Esophagus squamous epithelium (tissue), 5 donors: ENCODE measurements around the gene FHOD3. TPM values are rescaled to one million over a fixed set of nuclear protein-coding genes. Genes with fewer than 3 reads are reported as not detected.

Experiments
- DNase-seq: peaks from one replicate; lab custom pipeline; 2025; lab: John Stamatoyannopoulos, UW
- H3K27ac ChIP-seq, 4 donors: fragments of 200-600 bp; sonication (generic); one replicate each; pipeline ENCODE4 v1.5.1; 2016 to 2019; ENCODE audit warnings: mild to moderate bottlenecking in 1 of 4
- H3K27me3 ChIP-seq, 4 donors: fragments of 200-600 bp; sonication (generic); 1 replicate in 3 of 4; 2 replicates in 1 of 4; pipeline versions ENCODE4 v1.5.1 to v1.6.0; 2017 to 2021; ENCODE audit warnings: antibody characterized with exemption in 1 of 4
- H3K36me3 ChIP-seq, 3 donors: fragments of 200-600 bp; sonication (generic); one replicate each; pipeline ENCODE4 v1.5.1; 2016 to 2019
- H3K4me1 ChIP-seq, 3 donors: fragments of 200-600 bp; sonication (generic); one replicate each; pipeline ENCODE4 v1.5.1; 2017 to 2019
- H3K4me3 ChIP-seq, 4 donors: fragments of 200-600 bp; sonication (generic); 1 replicate in 3 of 4; 2 replicates in 1 of 4; pipeline ENCODE4 v1.5.1; 2016 to 2019; ENCODE audit warnings: mild to moderate bottlenecking in 2 of 4, moderate library complexity in 1 of 4
- H3K9me3 ChIP-seq, 3 donors: fragments of 200-600 bp; sonication (generic); one replicate each; pipeline ENCODE4 v1.5.1; 2016 to 2019
- POLR2A ChIP-seq, 4 donors: fragments of 450-650 bp; IDR thresholded peaks; one replicate each; pipeline ENCODE4 v1.6.1; 2017; ENCODE audit warnings: antibody characterized with exemption in 4 of 4, mild to moderate bottlenecking in 4 of 4, moderate library complexity in 3 of 4
- WGBS, 2 donors: methylation state at CpG; one replicate each; pipeline ENCODE4 v1.1.5; 2018; 5-methylcytosine and 5-hydroxymethylcytosine counted together
- intact Hi-C: fragments of 100-400 bp; cut with DNase I; formaldehyde crosslinking; loops from one replicate; pipeline ENCODE4 v1.15.0; 2022
- total RNA-seq, 4 donors: library from RNA; depleted of rRNA; stranded (reverse); fragments of >200 nt; gene quantifications; one replicate each; pipeline ENCODE4 v1.1.0, GENCODE V29; 2016
- TF ChIP-seq, protein P1 (sequence below), 6 experiments: fragments of 450-650 bp in 4 of 6; fragments of 200-600 bp in 2 of 6; sonication (generic) in 2 of 6; IDR thresholded peaks; one replicate each; pipeline ENCODE4 v1.5.1; 2016 to 2019; ENCODE audit warnings: antibody characterized with exemption in 6 of 6, mild to moderate bottlenecking in 4 of 6, moderate library complexity in 4 of 6
- donor health status: DM: yes; HTN: yes; CAD: no.

The FHOD3 gene
- total RNA-seq, 4 donors from 2014 or later: 3.1 to 29.6 (median 5.7) TPM

DNA sequence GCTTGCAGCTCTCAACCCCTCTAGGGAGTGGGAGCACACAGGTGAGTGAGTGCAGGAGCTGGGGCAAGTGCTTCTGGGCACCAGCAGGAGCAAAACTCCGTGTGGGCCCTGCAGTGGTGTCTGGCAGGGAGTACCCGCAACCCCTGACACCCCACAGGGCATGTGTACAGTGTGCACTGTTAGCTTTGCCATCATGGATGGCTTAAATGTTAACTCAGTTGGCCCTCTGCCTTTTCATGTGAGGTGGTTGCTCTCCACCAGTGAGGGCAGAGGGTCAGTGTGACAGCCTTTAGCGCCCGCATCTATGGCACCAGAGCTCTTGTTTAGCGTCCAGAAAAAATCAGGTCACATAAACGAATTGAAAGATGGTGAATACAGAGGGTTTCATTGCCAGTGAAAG, 438.6 kb downstream of the FHOD3 start:
- H3K27me3 ChIP-seq: no peaks in the 10 kb centered on the region
- no peak overlapping the region for H3K27ac ChIP-seq
- no peak for TF ChIP-seq POLR2A (IDR thresholded peaks at IDR 0.05)
- TF ChIP-seq, protein P1, sequence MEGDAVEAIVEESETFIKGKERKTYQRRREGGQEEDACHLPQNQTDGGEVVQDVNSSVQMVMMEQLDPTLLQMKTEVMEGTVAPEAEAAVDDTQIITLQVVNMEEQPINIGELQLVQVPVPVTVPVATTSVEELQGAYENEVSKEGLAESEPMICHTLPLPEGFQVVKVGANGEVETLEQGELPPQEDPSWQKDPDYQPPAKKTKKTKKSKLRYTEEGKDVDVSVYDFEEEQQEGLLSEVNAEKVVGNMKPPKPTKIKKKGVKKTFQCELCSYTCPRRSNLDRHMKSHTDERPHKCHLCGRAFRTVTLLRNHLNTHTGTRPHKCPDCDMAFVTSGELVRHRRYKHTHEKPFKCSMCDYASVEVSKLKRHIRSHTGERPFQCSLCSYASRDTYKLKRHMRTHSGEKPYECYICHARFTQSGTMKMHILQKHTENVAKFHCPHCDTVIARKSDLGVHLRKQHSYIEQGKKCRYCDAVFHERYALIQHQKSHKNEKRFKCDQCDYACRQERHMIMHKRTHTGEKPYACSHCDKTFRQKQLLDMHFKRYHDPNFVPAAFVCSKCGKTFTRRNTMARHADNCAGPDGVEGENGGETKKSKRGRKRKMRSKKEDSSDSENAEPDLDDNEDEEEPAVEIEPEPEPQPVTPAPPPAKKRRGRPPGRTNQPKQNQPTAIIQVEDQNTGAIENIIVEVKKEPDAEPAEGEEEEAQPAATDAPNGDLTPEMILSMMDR (IDR thresholded peaks at IDR 0.05): no peak
- H3K9me3 ChIP-seq: no peaks in the 10 kb centered on the region
- H3K4me3 ChIP-seq: no peak overlapping the region
- H3K36me3 ChIP-seq: peaks cover 0 to 13% (median 0%) of the 10 kb centered on the region in 3 donors
- 50 to 95% methylated on average over 1 to 4 of the region's 6 CpGs for WGBS, 2 donors
- peaks cover 0 to 7% (median 0%) of the 10 kb centered on the region in 3 donors for H3K4me1 ChIP-seq
- DNase-seq: no peak
- intact Hi-C loops: no loop called here

DNA sequence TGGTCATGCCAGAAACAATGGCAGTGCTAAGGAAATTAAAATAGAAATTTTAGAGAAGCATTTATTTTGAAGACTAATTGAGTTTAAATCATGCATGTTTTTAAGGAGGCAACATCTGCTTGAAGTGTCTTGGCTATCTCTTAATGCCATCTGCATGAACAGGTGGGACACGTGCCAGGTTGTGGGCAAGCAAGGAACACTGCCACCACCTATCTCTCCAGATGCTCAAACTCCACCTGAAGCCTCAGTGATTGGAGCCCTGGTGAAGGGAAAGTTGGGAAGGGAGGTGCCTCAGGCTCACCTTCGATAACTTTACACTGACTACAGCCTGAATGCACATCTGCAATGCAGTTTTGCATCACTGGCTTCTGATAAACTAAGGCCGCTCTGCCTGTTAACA, 439.8 kb downstream of the FHOD3 start:
- Histone ChIP-seq H3K27me3 (no peaks in the 10 kb centered on the region), H3K36me3 (peaks cover 0 to 19% (median 0%) of the 10 kb centered on the region in 3 donors), H3K4me3 (no peak overlapping the region), H3K4me1 (peaks cover 0 to under 1% (median 0%) of the 10 kb centered on the region in 3 donors), H3K27ac (no peak overlapping the region), H3K9me3 (no peaks in the 10 kb centered on the region)
- intact Hi-C loops: no loop called here
- TF ChIP-seq, protein P1 (IDR thresholded peaks at IDR 0.05): no peak
- TF ChIP-seq POLR2A (IDR thresholded peaks at IDR 0.05): no peak
- DNase-seq: no peak
- 86 to 95% methylated on average over 3 of the region's 3 CpGs for WGBS, 2 donors

DNA sequence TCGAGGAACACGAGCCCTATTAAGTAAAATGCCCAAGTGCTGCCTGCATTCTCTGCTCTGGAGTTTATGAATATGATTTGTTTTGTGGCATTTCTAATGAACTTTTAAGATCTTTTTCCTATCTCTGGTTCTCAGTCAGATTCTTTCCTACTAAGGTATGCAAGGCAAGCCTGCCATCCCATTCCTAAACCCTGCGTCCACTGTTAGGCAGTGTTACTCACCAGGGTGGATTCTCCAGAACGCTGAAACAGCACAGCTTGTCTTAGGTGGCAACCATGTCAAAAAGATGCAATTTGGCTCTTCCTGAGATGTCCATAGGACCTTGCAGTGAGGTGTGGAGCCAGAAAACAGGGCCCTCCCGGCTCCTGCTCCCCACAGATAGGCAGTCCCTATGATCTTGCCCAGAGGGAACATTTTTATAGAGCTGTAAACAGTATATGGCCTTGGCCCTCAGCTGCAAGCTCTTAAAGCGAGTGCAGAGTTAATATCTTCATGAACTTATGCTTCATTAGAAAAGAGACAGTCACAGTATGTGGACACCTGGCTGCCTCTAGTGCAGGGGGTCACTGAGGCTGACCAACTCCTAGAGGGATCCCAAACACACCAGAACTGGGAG, 446.9 kb downstream of the FHOD3 start:
- no peak for TF ChIP-seq POLR2A (IDR thresholded peaks at IDR 0.05)
- TF ChIP-seq, protein P1 (IDR thresholded peaks at IDR 0.05): no peak
- Histone ChIP-seq H3K36me3 (peaks cover 0 to 15% (median 0%) of the 10 kb centered on the region in 3 donors), H3K4me3 (no peak overlapping the region), H3K27ac (no peak overlapping the region), H3K9me3 (no peaks in the 10 kb centered on the region), H3K27me3 (no peaks in the 10 kb centered on the region), H3K4me1 (peaks cover 0 to 8% (median 3%) of the 10 kb centered on the region in 3 donors)
- no peak for DNase-seq
- WGBS, 2 donors: 71 to 87% methylated on average over 5 to 6 of the region's 6 CpGs
- intact Hi-C loops: no loop called here

DNA sequence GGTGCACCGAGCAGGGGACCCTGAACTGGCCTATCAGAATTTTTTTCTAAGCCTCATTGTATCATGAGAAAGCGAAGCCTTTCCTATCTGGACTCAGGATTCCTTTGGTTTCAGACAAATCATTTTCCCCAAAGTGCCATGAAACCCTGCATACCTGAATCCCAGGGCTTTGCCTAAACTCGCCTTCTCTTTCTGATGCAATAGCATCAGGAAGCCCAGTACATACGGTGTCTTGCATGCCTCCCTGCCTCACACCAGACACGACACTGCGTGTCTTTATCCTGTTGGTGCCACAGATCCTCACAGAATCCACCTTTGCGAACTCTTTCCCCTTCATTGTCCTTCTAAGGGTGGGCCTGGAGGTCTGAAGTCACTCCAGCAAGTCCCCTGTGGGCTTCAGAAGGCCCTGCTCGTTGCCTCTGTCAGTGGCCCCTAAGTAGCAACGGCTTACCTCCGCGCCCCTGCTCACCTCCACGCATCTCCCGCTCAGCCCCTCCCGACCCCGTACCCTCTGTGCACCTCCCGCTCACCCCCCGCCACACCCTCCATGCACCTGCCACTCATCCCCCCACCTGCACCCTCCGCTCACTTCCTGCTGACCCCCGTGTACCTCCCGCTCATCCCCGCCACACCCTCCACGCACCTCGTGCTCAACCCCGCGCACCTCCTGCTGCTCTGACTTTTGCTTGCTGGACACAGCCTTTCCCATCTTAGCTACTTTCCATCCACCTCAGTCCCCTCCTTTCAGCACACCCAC, 447.9 kb downstream of the FHOD3 start:
- WGBS, 2 donors: 78 to 80% methylated on average over 23 to 25 of the region's 25 CpGs
- Histone ChIP-seq H3K36me3 (peaks cover 0 to 15% (median 0%) of the 10 kb centered on the region in 3 donors), H3K27me3 (no peaks in the 10 kb centered on the region), H3K9me3 (no peaks in the 10 kb centered on the region), H3K27ac (no peak overlapping the region), H3K4me3 (no peak overlapping the region), H3K4me1 (peaks cover 0 to 8% (median 3%) of the 10 kb centered on the region in 3 donors)
- TF ChIP-seq, protein P1 (IDR thresholded peaks at IDR 0.05): no peak
- TF ChIP-seq POLR2A (IDR thresholded peaks at IDR 0.05): no peak
- intact Hi-C loops: no loop called here
- DNase-seq: no peak
